ENCODE results near the gene DOK3.

The DOK3 gene

GRCh38 chr5:177513500-177513899 is 3.9 kb upstream of the DOK3 start:
- no peak overlapping the region for H3K4me3 ChIP-seq (ENCODE audit: low read depth, low read length)
- TF ChIP-seq CTCF (IDR thresholded peaks at IDR 0.05; ENCODE audit: borderline replicate concordance, insufficient read depth, low read depth, low read length), result no peak

- no peak overlapping the region for H3K4me3 ChIP-seq (ENCODE audit: low read depth, low read length)
- no peak for TF ChIP-seq CTCF (IDR thresholded peaks at IDR 0.05; ENCODE audit: borderline replicate concordance, insufficient read depth, low read depth, low read length)
Measured at GRCh38 chr5:177512736-177513380, 3.2 kb upstream of the DOK3 start.

- no peak for TF ChIP-seq CTCF (IDR thresholded peaks at IDR 0.05; ENCODE audit: borderline replicate concordance, insufficient read depth, low read depth, low read length)
- no peak overlapping the region for H3K4me3 ChIP-seq (ENCODE audit: low read depth, low read length)
Measured at GRCh38 chr5:177511796-177512675, 2.4 kb upstream of the DOK3 start.

GRCh38 chr5:177511181-177511580 is 1.6 kb upstream of the DOK3 start:
- no peak overlapping the region for H3K4me3 ChIP-seq (ENCODE audit: low read depth, low read length)
- no peak for TF ChIP-seq CTCF (IDR thresholded peaks at IDR 0.05; ENCODE audit: borderline replicate concordance, insufficient read depth, low read depth, low read length)

- TF ChIP-seq CTCF (IDR thresholded peaks at IDR 0.05; ENCODE audit: borderline replicate concordance, insufficient read depth, low read depth, low read length), result no peak
- no peak overlapping the region for H3K4me3 ChIP-seq (ENCODE audit: low read depth, low read length)
Measured at GRCh38 chr5:177510567-177511053, 984 bp upstream of the DOK3 start.

- TF ChIP-seq CTCF (IDR thresholded peaks at IDR 0.05; ENCODE audit: borderline replicate concordance, insufficient read depth, low read depth, low read length), result no peak
- H3K4me3 ChIP-seq (ENCODE audit: low read depth, low read length), result peak overlapping the region; percentile 81
Measured at GRCh38 chr5:177509991-177510566, 453 bp upstream of the DOK3 start.
